Body of pancreas (tissue), 4 donors: ENCODE measurements around the gene CFB. TPM values are rescaled to one million over a fixed set of nuclear protein-coding genes. Genes with fewer than 3 reads are reported as not detected.
"Not testable (repeated sequence)": the region's sequence is repeated elsewhere in the genome, so short reads cannot be mapped to it uniquely, and the experiment has no call there.

Source experiments
- ATAC-seq: fragments of 150-250 bp; one replicate; pipeline ENCODE4 v1.9.1; 2016
- DNase-seq, 4 donors: peaks; one replicate each; pipeline ENCODE4 v3.0.0-alpha.2; 2019
- H3K27ac ChIP-seq, 4 donors: fragments of 200-600 bp; sonication (generic); 1 replicate in 3 of 4; 2 replicates in 1 of 4; pipeline versions ENCODE4 v1.5.1 to v1.6.1; 2016 to 2019; ENCODE audit warnings: mild to moderate bottlenecking in 1 of 4, mixed read lengths in 1 of 4, moderate library complexity in 1 of 4
- H3K27me3 ChIP-seq, 2 donors: fragments of 200-600 bp; sonication (generic); one replicate each; pipeline ENCODE4 v1.6.0; 2016; ENCODE audit warnings: mild to moderate bottlenecking in 1 of 2
- H3K36me3 ChIP-seq, 2 donors: fragments of 200-600 bp; sonication (generic); replicated peaks in 1 of 2; 2 replicates each; pipeline ENCODE4 v1.5.1; 2016; ENCODE audit warnings: low read depth in 2 of 2; ENCODE audit not compliant: insufficient read depth in 1 of 2
- H3K4me1 ChIP-seq: fragments of 200-600 bp; sonication (generic); one replicate; pipeline ENCODE4 v1.6.0; 2016
- H3K4me3 ChIP-seq, 2 donors: fragments of 200-600 bp; sonication (generic); 1 replicate in 1 of 2; 2 replicates in 1 of 2; pipeline ENCODE4 v1.5.1; 2016 to 2019
- H3K9me3 ChIP-seq, 3 donors: fragments of 200-600 bp; sonication (generic); 1 replicate in 2 of 3; 2 replicates in 1 of 3; pipeline ENCODE4 v1.5.1; 2016
- POLR2A ChIP-seq, 3 donors: fragments of 450-650 bp; IDR thresholded peaks; one replicate each; pipeline ENCODE4 v1.6.1; 2016; ENCODE audit warnings: antibody characterized with exemption in 3 of 3, mild to moderate bottlenecking in 2 of 3
- WGBS, 2 donors: methylation state at CpG; one replicate each; pipeline ENCODE4 v1.1.5; 2017; 5-methylcytosine and 5-hydroxymethylcytosine counted together
- intact Hi-C: fragments of 100-400 bp; cut with DNase I; formaldehyde crosslinking; loops from one replicate; pipeline ENCODE4 v1.15.1; 2023
- total RNA-seq, 2 donors: library from RNA; depleted of rRNA; stranded (reverse); fragments of >200 nt; gene quantifications; one replicate each; pipeline ENCODE4 v1.1.0, GENCODE V29; 2016
- TF ChIP-seq, protein P1 (sequence below), 7 experiments: fragments of 450-650 bp in 4 of 7; fragments of 200-600 bp in 3 of 7; sonication (generic) in 3 of 7; IDR thresholded peaks; one replicate each; pipeline ENCODE4 v1.5.1; 2016 to 2019; ENCODE audit warnings: antibody characterized with exemption in 7 of 7

The CFB gene
- total RNA-seq, 2 donors from 2014 or later: 21.0 to 33.9 TPM

DNA sequence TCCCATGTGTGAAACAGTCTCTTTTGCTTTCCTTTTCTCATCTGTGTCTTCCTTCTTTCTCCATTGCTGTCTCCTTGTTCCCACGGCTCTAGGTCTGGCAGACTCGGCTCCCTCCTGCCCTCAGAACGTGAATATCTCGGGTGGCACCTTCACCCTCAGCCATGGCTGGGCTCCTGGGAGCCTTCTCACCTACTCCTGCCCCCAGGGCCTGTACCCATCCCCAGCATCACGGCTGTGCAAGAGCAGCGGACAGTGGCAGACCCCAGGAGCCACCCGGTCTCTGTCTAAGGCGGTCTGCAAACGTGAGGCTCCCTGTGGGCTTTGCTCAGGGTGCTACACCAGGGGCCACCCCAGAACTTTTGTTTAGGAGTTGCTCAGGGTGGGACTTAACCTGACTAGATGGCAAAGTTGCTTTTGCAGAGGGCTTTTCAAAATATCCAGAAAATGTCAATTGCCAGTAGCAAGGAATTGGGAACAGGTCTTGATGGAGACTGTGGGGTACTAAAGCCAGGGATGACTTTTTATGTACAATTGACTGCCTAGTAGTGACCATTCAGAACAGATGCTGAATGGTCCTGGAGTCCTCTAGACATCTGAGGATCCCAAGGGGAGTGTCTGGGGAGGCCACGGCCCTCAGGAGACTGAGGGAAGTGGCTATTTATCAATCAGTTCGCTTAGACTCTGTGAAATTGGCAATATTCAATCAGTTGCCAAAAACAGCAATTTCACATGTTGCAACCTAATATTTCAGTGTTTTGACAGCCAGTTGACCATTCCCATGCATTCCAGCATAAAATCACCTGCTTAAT lies 17.8 kb upstream of the CFB start:
- Histone ChIP-seq H3K4me3 (no peak overlapping the region), H3K9me3 (no peaks in the 10 kb centered on the region), H3K4me1 (no peaks in the 10 kb centered on the region), H3K27me3 (no peaks in the 10 kb centered on the region), H3K27ac (no peak overlapping the region), H3K36me3 (no peaks in the 10 kb centered on the region)
- 62 to 64% methylated on average over 11 of the region's 11 CpGs for WGBS, 2 donors
- TF ChIP-seq POLR2A (IDR thresholded peaks at IDR 0.05): no peak
- TF ChIP-seq, protein P1, sequence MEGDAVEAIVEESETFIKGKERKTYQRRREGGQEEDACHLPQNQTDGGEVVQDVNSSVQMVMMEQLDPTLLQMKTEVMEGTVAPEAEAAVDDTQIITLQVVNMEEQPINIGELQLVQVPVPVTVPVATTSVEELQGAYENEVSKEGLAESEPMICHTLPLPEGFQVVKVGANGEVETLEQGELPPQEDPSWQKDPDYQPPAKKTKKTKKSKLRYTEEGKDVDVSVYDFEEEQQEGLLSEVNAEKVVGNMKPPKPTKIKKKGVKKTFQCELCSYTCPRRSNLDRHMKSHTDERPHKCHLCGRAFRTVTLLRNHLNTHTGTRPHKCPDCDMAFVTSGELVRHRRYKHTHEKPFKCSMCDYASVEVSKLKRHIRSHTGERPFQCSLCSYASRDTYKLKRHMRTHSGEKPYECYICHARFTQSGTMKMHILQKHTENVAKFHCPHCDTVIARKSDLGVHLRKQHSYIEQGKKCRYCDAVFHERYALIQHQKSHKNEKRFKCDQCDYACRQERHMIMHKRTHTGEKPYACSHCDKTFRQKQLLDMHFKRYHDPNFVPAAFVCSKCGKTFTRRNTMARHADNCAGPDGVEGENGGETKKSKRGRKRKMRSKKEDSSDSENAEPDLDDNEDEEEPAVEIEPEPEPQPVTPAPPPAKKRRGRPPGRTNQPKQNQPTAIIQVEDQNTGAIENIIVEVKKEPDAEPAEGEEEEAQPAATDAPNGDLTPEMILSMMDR (IDR thresholded peaks at IDR 0.05): no peak
- intact Hi-C loops: no loop called here
- DNase-seq: no peak
- no peak for ATAC-seq

DNA sequence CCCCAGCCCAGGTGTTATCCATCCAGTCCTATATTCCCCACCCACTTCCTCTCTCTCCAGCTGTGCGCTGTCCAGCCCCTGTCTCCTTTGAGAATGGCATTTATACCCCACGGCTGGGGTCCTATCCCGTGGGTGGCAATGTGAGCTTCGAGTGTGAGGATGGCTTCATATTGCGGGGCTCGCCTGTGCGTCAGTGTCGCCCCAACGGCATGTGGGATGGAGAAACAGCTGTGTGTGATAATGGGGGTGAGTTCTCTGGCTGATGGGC lies 17.3 kb upstream of the CFB start:
- no peaks in the 10 kb centered on the region for H3K36me3 ChIP-seq
- intact Hi-C loops: no loop called here
- TF ChIP-seq POLR2A (IDR thresholded peaks at IDR 0.05): no peak
- TF ChIP-seq, protein P1 (IDR thresholded peaks at IDR 0.05): no peak
- WGBS, 2 donors: 68 to 71% methylated on average over 9 of the region's 9 CpGs
- no peaks in the 10 kb centered on the region for H3K9me3 ChIP-seq
- H3K27ac ChIP-seq: no peak overlapping the region
- ATAC-seq (no peak), DNase-seq (no peak)
- no peak overlapping the region for H3K4me3 ChIP-seq
- no peaks in the 10 kb centered on the region for H3K27me3 ChIP-seq
- H3K4me1 ChIP-seq: no peaks in the 10 kb centered on the region

DNA sequence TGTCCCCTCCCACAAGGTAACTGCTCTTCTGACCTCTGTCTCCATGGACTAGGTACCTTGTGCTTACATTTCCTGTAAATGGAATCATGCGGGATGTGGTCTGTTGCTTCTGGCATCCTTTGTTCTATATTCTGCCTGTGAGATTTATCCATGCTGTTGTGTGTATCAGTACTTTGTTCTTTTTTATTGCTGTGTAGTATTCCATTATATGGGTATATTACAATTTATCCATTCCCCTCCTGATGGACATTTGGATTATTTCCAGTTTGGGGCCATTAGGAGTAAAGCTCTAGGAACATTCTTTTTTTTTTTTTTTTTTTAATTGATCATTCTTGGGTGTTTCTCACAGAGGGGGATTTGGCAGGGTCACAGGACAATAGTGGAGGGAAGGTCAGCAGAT lies 14.9 kb upstream of the CFB start:
- 94 to 100% methylated on average over 1 of the region's 1 CpG for WGBS, 2 donors
- no peak overlapping the region for H3K27ac ChIP-seq
- no peaks in the 10 kb centered on the region for H3K36me3 ChIP-seq
- no peak overlapping the region for H3K4me3 ChIP-seq
- no peaks in the 10 kb centered on the region for H3K9me3 ChIP-seq
- TF ChIP-seq POLR2A (IDR thresholded peaks at IDR 0.05): no peak
- TF ChIP-seq, protein P1 (IDR thresholded peaks at IDR 0.05): no peak
- no peaks in the 10 kb centered on the region for H3K4me1 ChIP-seq
- ATAC-seq (no peak), DNase-seq (no peak)
- H3K27me3 ChIP-seq: no peaks in the 10 kb centered on the region
- intact Hi-C loops: no loop called here

DNA sequence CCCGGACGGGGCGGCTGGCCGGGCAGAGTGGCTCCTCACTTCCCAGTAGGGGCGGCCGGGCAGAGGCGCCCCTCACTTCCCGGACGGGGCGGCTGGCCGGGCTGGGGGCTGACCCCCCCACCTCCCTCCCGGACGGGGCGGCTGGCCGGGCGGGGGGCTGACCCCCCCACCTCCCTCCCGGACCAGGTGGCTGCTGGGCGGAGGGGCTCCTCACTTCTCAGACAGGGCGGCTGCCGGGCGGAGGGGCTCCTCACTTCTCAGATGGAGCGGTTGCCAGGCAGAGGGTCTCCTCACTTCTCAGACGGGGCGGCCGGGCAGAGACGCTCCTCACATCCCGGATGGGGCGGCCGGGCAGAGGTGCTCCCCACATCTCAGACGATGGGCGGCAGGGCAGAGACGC lies 13.8 kb upstream of the CFB start:
- H3K4me1 ChIP-seq, intact Hi-C loops, H3K27me3 ChIP-seq, H3K4me3 ChIP-seq, H3K27ac ChIP-seq, H3K9me3 ChIP-seq, H3K36me3 ChIP-seq, ATAC-seq, DNase-seq: not testable (repeated sequence)
- 70 to 85% methylated on average over 4 to 17 of the region's 32 CpGs for WGBS, 2 donors

DNA sequence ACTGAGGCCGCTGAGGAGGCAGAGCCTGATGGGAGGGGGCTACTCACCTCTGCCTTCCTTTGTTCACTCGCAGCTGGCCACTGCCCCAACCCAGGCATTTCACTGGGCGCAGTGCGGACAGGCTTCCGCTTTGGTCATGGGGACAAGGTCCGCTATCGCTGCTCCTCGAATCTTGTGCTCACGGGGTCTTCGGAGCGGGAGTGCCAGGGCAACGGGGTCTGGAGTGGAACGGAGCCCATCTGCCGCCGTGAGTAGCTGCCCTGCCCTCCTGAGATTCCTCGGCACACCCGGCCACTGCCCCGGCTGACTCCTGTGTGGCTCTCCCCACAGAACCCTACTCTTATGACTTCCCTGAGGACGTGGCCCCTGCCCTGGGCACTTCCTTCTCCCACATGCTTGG lies 12.4 kb upstream of the CFB start:
- H3K36me3 ChIP-seq: no peaks in the 10 kb centered on the region
- no peak for ATAC-seq
- no peaks in the 10 kb centered on the region for H3K9me3 ChIP-seq
- H3K4me1 ChIP-seq: no peaks in the 10 kb centered on the region
- no peaks in the 10 kb centered on the region for H3K27me3 ChIP-seq
- WGBS, 2 donors: 61 to 80% methylated on average over 3 to 19 of the region's 19 CpGs
- no peak overlapping the region for H3K4me3 ChIP-seq
- no peak overlapping the region for H3K27ac ChIP-seq
- intact Hi-C loops: no loop called here
- no peak for DNase-seq
- TF ChIP-seq, protein P1 (IDR thresholded peaks at IDR 0.05): no peak
- no peak for TF ChIP-seq POLR2A (IDR thresholded peaks at IDR 0.05)
